Hepatocyte (in vitro differentiated cells): Measurements from ENCODE around the gene ROS1. TPM values are rescaled to one million over a fixed set of nuclear protein-coding genes. Genes with fewer than 3 reads are reported as not detected.

Experiments
- DNase-seq: peaks from one replicate; pipeline ENCODE4 v3.0.0-alpha.2; 2016; ENCODE audit warnings: low spot score
- H2AFZ ChIP-seq: fragments of 200-600 bp; sonication (generic); 2 replicates; pipeline ENCODE4 v1.6.0; 2016; ENCODE audit warnings: antibody characterized with exemption, mild to moderate bottlenecking
- H3K27ac ChIP-seq: fragments of 200-600 bp; sonication (generic); 2 replicates; pipeline ENCODE4 v1.5.1; 2016; ENCODE audit warnings: mild to moderate bottlenecking
- H3K27me3 ChIP-seq: fragments of 200-600 bp; sonication (generic); 2 replicates; pipeline ENCODE4 v1.6.1; 2016
- H3K36me3 ChIP-seq: fragments of 200-600 bp; sonication (generic); replicated peaks from 2 replicates; pipeline ENCODE4 v1.5.1; 2016; ENCODE audit warnings: low read depth; ENCODE audit not compliant: insufficient read depth
- H3K4me1 ChIP-seq: fragments of 200-600 bp; sonication (generic); 2 replicates; pipeline ENCODE4 v1.5.1; 2016; ENCODE audit warnings: mild to moderate bottlenecking, moderate library complexity; ENCODE audit not compliant: insufficient read depth
- H3K4me2 ChIP-seq: fragments of 200-600 bp; sonication (generic); 2 replicates; pipeline ENCODE4 v1.6.0; 2016
- H3K4me3 ChIP-seq: fragments of 200-600 bp; sonication (generic); 2 replicates; pipeline ENCODE4 v1.5.1; 2016; ENCODE audit warnings: mild to moderate bottlenecking
- H3K79me2 ChIP-seq: fragments of 200-600 bp; sonication (generic); 2 replicates; pipeline ENCODE4 v1.6.0; 2017; ENCODE audit warnings: mild to moderate bottlenecking
- H3K9me2 ChIP-seq: fragments of 200-600 bp; sonication (generic); replicated peaks from 2 replicates; pipeline ENCODE4 v1.6.0; 2017; ENCODE audit warnings: mild to moderate bottlenecking; ENCODE audit not compliant: insufficient read depth
- H3K9me3 ChIP-seq: fragments of 200-600 bp; sonication (generic); 2 replicates; pipeline ENCODE4 v1.5.1; 2016; ENCODE audit warnings: low read depth, mild to moderate bottlenecking
- H4K20me1 ChIP-seq: fragments of 200-600 bp; sonication (generic); 2 replicates; pipeline ENCODE4 v1.6.0; 2016; ENCODE audit warnings: mild to moderate bottlenecking; ENCODE audit not compliant: insufficient read depth, poor library complexity, severe bottlenecking
- EZH2 ChIP-seq: fragments of 200-600 bp; sonication (generic); IDR thresholded peaks from 2 replicates; pipeline ENCODE4 v1.6.1; 2016; ENCODE audit warnings: antibody characterized with exemption, mild to moderate bottlenecking, borderline replicate concordance
- EZH2phosphoT487 ChIP-seq: fragments of 200-600 bp; sonication (generic); IDR thresholded peaks from one replicate; pipeline ENCODE4 v1.6.1; 2018; ENCODE audit warnings: antibody characterized with exemption, mild to moderate bottlenecking, low read depth, moderate library complexity; ENCODE audit not compliant: unreplicated experiment, severe bottlenecking
- WGBS: methylation state at CpG from one replicate; pipeline ENCODE4 v1.1.6; 2016; ENCODE audit warnings: low lambda C conversion rate; ENCODE audit errors: missing lambda C conversion rate; 5-methylcytosine and 5-hydroxymethylcytosine counted together
- polyA plus RNA-seq: library from polyadenylated mRNA; unstranded; fragments of >200 nt; fragmentation: Nextera tagmentation; extraction: Ambion mirVana; gene quantifications from 2 replicates; pipeline ENCODE4 v1.2.1, GENCODE V29; 2016
- total RNA-seq: library from RNA; depleted of rRNA; stranded (reverse); fragments of >200 nt; gene quantifications from 2 replicates; pipeline ENCODE4 v1.2.3, GENCODE V29; 2014
- TF ChIP-seq, protein P1 (sequence below): fragments of 200-600 bp; sonication (generic); IDR thresholded peaks from 2 replicates; pipeline ENCODE4 v1.5.1; 2016; ENCODE audit warnings: antibody characterized with exemption, mild to moderate bottlenecking; ENCODE audit not compliant: poor library complexity

Gene ROS1
- total and polyA plus RNA-seq, 2 experiments from 2014 or later = 0.33 to 2.7 TPM

GRCh38 chr6:117401799-117402198 is 23.9 kb downstream of the ROS1 start:
- Histone ChIP-seq H3K36me3 (no peaks in the 10 kb centered on the region), H2AFZ (no peak overlapping the region), H3K79me2 (no peaks in the 10 kb centered on the region), H3K9me3 (no peaks in the 10 kb centered on the region), H4K20me1 (no peaks in the 10 kb centered on the region), H3K27me3 (no peaks in the 10 kb centered on the region), H3K9me2 (no peaks in the 10 kb centered on the region), H3K4me1 (no peaks in the 10 kb centered on the region), H3K27ac (no peak overlapping the region), H3K4me3 (no peak overlapping the region), H3K4me2 (no peak overlapping the region)
- TF ChIP-seq EZH2 (no peak), EZH2phosphoT487 (no peak)
- TF ChIP-seq, protein P1, sequence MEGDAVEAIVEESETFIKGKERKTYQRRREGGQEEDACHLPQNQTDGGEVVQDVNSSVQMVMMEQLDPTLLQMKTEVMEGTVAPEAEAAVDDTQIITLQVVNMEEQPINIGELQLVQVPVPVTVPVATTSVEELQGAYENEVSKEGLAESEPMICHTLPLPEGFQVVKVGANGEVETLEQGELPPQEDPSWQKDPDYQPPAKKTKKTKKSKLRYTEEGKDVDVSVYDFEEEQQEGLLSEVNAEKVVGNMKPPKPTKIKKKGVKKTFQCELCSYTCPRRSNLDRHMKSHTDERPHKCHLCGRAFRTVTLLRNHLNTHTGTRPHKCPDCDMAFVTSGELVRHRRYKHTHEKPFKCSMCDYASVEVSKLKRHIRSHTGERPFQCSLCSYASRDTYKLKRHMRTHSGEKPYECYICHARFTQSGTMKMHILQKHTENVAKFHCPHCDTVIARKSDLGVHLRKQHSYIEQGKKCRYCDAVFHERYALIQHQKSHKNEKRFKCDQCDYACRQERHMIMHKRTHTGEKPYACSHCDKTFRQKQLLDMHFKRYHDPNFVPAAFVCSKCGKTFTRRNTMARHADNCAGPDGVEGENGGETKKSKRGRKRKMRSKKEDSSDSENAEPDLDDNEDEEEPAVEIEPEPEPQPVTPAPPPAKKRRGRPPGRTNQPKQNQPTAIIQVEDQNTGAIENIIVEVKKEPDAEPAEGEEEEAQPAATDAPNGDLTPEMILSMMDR = no peak
- DNase-seq = no peak
- 95% methylated on average over 2 of the region's 2 CpGs for WGBS

- Histone ChIP-seq H2AFZ (no peak overlapping the region), H4K20me1 (no peaks in the 10 kb centered on the region), H3K27me3 (no peaks in the 10 kb centered on the region), H3K36me3 (no peaks in the 10 kb centered on the region), H3K9me3 (no peaks in the 10 kb centered on the region), H3K79me2 (no peaks in the 10 kb centered on the region), H3K9me2 (no peaks in the 10 kb centered on the region), H3K27ac (no peak overlapping the region), H3K4me3 (no peak overlapping the region), H3K4me2 (no peak overlapping the region), H3K4me1 (no peaks in the 10 kb centered on the region)
- DNase-seq = no peak
- TF ChIP-seq, protein P1 = peak; percentile 43
- TF ChIP-seq EZH2 = no peak
- 74% methylated on average over 1 of the region's 1 CpG for WGBS
These were observed 25.8 kb downstream of the ROS1 start for GRCh38 chr6:117399924-117400323.

GRCh38 chr6:117399126-117399525 is 26.6 kb downstream of the ROS1 start:
- Histone ChIP-seq H3K4me1 (no peaks in the 10 kb centered on the region), H3K79me2 (no peaks in the 10 kb centered on the region), H3K4me3 (no peak overlapping the region), H3K9me3 (no peaks in the 10 kb centered on the region), H3K9me2 (no peaks in the 10 kb centered on the region), H3K27me3 (no peaks in the 10 kb centered on the region), H3K4me2 (no peak overlapping the region), H4K20me1 (no peaks in the 10 kb centered on the region), H3K27ac (no peak overlapping the region), H2AFZ (no peak overlapping the region), H3K36me3 (no peaks in the 10 kb centered on the region)
- WGBS = 95% methylated on average over 5 of the region's 5 CpGs
- TF ChIP-seq EZH2phosphoT487 (no peak), EZH2 (no peak)
- TF ChIP-seq, protein P1 = no peak
- no peak for DNase-seq
